ENCODE data around the gene ETF1.
A peak's percentile ranks its signal among the peaks of the same experiment; 100 is the strongest.

ETF1 gene

GRCh38 chr5:138465261-138466124, 77.5 kb downstream of the ETF1 start, which contains the start of gene EGR1:
TSS of gene EGR1 (plus strand) at chr5:138465479. CDS start at chr5:138465762, 283 bp downstream.
- H3K4me3 ChIP-seq (ENCODE audit: low read depth in 1 of 2, low read length in 2 of 2) = peak within 1 kb of the TSS; percentile 86 to 94
- H3K9me3 ChIP-seq (ENCODE audit: low read length) = no peaks in the 10 kb centered on the region
- no peaks in the 10 kb centered on the region for H3K36me3 ChIP-seq (ENCODE audit: insufficient read depth, low read length)
- peaks cover 21% of the 10 kb centered on the region for H3K4me1 ChIP-seq (ENCODE audit: insufficient read depth, low read length)
- peak within 1 kb of the TSS; percentile 90 for H3K9ac ChIP-seq (ENCODE audit: low read length)
- H3K27me3 ChIP-seq (ENCODE audit: control insufficient read depth in 1 of 2, insufficient read depth in 2 of 2, low read length in 2 of 2) = no peaks in the 10 kb centered on the region
- H3K27ac ChIP-seq (ENCODE audit: low read depth, low read length) = peak within 1 kb of the TSS; percentile 100

GRCh38 chr5:138464388-138465260, 78.4 kb downstream of the ETF1 start:
- Histone ChIP-seq H3K9me3 (ENCODE audit: low read length) (no peaks in the 10 kb centered on the region), H3K27me3 (ENCODE audit: control insufficient read depth in 1 of 2, insufficient read depth in 2 of 2, low read length in 2 of 2) (no peaks in the 10 kb centered on the region), H3K4me1 (ENCODE audit: insufficient read depth, low read length) (peaks cover 21% of the 10 kb centered on the region), H3K36me3 (ENCODE audit: insufficient read depth, low read length) (no peaks in the 10 kb centered on the region), H3K9ac (ENCODE audit: low read length) (peak overlapping the region; percentile 90), H3K4me3 (ENCODE audit: low read depth in 1 of 2, low read length in 2 of 2) (peak overlapping the region; percentile 86 to 94), H3K27ac (ENCODE audit: low read depth, low read length) (peak overlapping the region; percentile 100)

GRCh38 chr5:138464008-138464387, 79.0 kb downstream of the ETF1 start:
- Histone ChIP-seq H3K4me1 (ENCODE audit: insufficient read depth, low read length) (peaks cover 23% of the 10 kb centered on the region), H3K9ac (ENCODE audit: low read length) (peak overlapping the region; percentile 90), H3K9me3 (ENCODE audit: low read length) (no peaks in the 10 kb centered on the region), H3K36me3 (ENCODE audit: insufficient read depth, low read length) (no peaks in the 10 kb centered on the region), H3K27ac (ENCODE audit: low read depth, low read length) (peak overlapping the region; percentile 100), H3K4me3 (ENCODE audit: low read depth in 1 of 2, low read length in 2 of 2) (peak overlapping the region; percentile 86 to 94), H3K27me3 (ENCODE audit: control insufficient read depth in 1 of 2, insufficient read depth in 2 of 2, low read length in 2 of 2) (no peaks in the 10 kb centered on the region)

GRCh38 chr5:138463419-138464007, 79.5 kb downstream of the ETF1 start:
- Histone ChIP-seq H3K27ac (ENCODE audit: low read depth, low read length) (peak overlapping the region; percentile 100), H3K4me1 (ENCODE audit: insufficient read depth, low read length) (peaks cover 28% of the 10 kb centered on the region), H3K9ac (ENCODE audit: low read length) (peak overlapping the region; percentile 66)

GRCh38 chr5:138461343-138462125, 81.5 kb downstream of the ETF1 start:
- Histone ChIP-seq H3K9ac (ENCODE audit: low read length) (no peak overlapping the region), H3K9me3 (ENCODE audit: low read length) (no peaks in the 10 kb centered on the region), H3K27me3 (ENCODE audit: control insufficient read depth in 1 of 2, insufficient read depth in 2 of 2, low read length in 2 of 2) (no peaks in the 10 kb centered on the region), H3K36me3 (ENCODE audit: insufficient read depth, low read length) (no peaks in the 10 kb centered on the region), H3K4me1 (ENCODE audit: insufficient read depth, low read length) (peaks cover 33% of the 10 kb centered on the region), H3K27ac (ENCODE audit: low read depth, low read length) (no peak overlapping the region), H3K4me3 (ENCODE audit: low read depth in 1 of 2, low read length in 2 of 2) (no peak overlapping the region)

More at GRCh38 chr5:138463419-138464007, 79.5 kb downstream of the ETF1 start:
- Histone ChIP-seq H3K27me3 (ENCODE audit: control insufficient read depth in 1 of 2, insufficient read depth in 2 of 2, low read length in 2 of 2) (no peaks in the 10 kb centered on the region), H3K9me3 (ENCODE audit: low read length) (no peaks in the 10 kb centered on the region), H3K4me3 (ENCODE audit: low read depth in 1 of 2, low read length in 2 of 2) (peak overlapping the region; percentile 86 to 94), H3K36me3 (ENCODE audit: insufficient read depth, low read length) (no peaks in the 10 kb centered on the region)

GRCh38 chr5:138460032-138460693, 82.9 kb downstream of the ETF1 start:
- H3K36me3 ChIP-seq (ENCODE audit: insufficient read depth, low read length) = no peaks in the 10 kb centered on the region
- H3K9ac ChIP-seq (ENCODE audit: low read length) = no peak overlapping the region
- no peak overlapping the region for H3K27ac ChIP-seq (ENCODE audit: low read depth, low read length)
- no peaks in the 10 kb centered on the region for H3K27me3 ChIP-seq (ENCODE audit: control insufficient read depth in 1 of 2, insufficient read depth in 2 of 2, low read length in 2 of 2)
- H3K4me1 ChIP-seq (ENCODE audit: insufficient read depth, low read length) = peaks cover 33% of the 10 kb centered on the region
- H3K4me3 ChIP-seq (ENCODE audit: low read depth in 1 of 2, low read length in 2 of 2) = no peak overlapping the region
- no peaks in the 10 kb centered on the region for H3K9me3 ChIP-seq (ENCODE audit: low read length)

GRCh38 chr5:138459311-138459933, 83.6 kb downstream of the ETF1 start:
- no peaks in the 10 kb centered on the region for H3K36me3 ChIP-seq (ENCODE audit: insufficient read depth, low read length)
- H3K4me3 ChIP-seq (ENCODE audit: low read depth in 1 of 2, low read length in 2 of 2) = no peak overlapping the region
- peaks cover 33% of the 10 kb centered on the region for H3K4me1 ChIP-seq (ENCODE audit: insufficient read depth, low read length)
- no peaks in the 10 kb centered on the region for H3K27me3 ChIP-seq (ENCODE audit: control insufficient read depth in 1 of 2, insufficient read depth in 2 of 2, low read length in 2 of 2)
- no peaks in the 10 kb centered on the region for H3K9me3 ChIP-seq (ENCODE audit: low read length)
- H3K9ac ChIP-seq (ENCODE audit: low read length) = no peak overlapping the region
- no peak overlapping the region for H3K27ac ChIP-seq (ENCODE audit: low read depth, low read length)

- H3K4me3 ChIP-seq (ENCODE audit: low read depth in 1 of 2, low read length in 2 of 2) = no peak overlapping the region
- H3K9me3 ChIP-seq (ENCODE audit: low read length) = no peaks in the 10 kb centered on the region
- peaks cover 33% of the 10 kb centered on the region for H3K4me1 ChIP-seq (ENCODE audit: insufficient read depth, low read length)
- H3K27ac ChIP-seq (ENCODE audit: low read depth, low read length) = no peak overlapping the region
- no peaks in the 10 kb centered on the region for H3K36me3 ChIP-seq (ENCODE audit: insufficient read depth, low read length)
- H3K27me3 ChIP-seq (ENCODE audit: control insufficient read depth in 1 of 2, insufficient read depth in 2 of 2, low read length in 2 of 2) = no peaks in the 10 kb centered on the region
- no peak overlapping the region for H3K9ac ChIP-seq (ENCODE audit: low read length)
Observed at GRCh38 chr5:138458856-138459255, 84.2 kb downstream of the ETF1 start.

GRCh38 chr5:138458384-138458783, 84.7 kb downstream of the ETF1 start:
- peaks cover 29% of the 10 kb centered on the region for H3K4me1 ChIP-seq (ENCODE audit: insufficient read depth, low read length)
- no peaks in the 10 kb centered on the region for H3K36me3 ChIP-seq (ENCODE audit: insufficient read depth, low read length)
- no peaks in the 10 kb centered on the region for H3K27me3 ChIP-seq (ENCODE audit: control insufficient read depth in 1 of 2, insufficient read depth in 2 of 2, low read length in 2 of 2)
- no peaks in the 10 kb centered on the region for H3K9me3 ChIP-seq (ENCODE audit: low read length)
- no peak overlapping the region for H3K27ac ChIP-seq (ENCODE audit: low read depth, low read length)
- H3K4me3 ChIP-seq (ENCODE audit: low read depth in 1 of 2, low read length in 2 of 2) = no peak overlapping the region
- no peak overlapping the region for H3K9ac ChIP-seq (ENCODE audit: low read length)

All from muscle layer of colon (tissue), 2 donors.